Measurements from ENCODE around the gene SPTLC3.

The SPTLC3 gene

GRCh38 chr20:13142143-13142542 is 133.4 kb downstream of the SPTLC3 start:
- no peak for DNase-seq

GRCh38 chr20:13147071-13147963 is 138.5 kb downstream of the SPTLC3 start:
- no peak for DNase-seq

- DNase-seq: no peak
Observed at GRCh38 chr20:13147971-13148370, 139.2 kb downstream of the SPTLC3 start.

- no peak for DNase-seq
Observed at GRCh38 chr20:13148402-13148801, 139.6 kb downstream of the SPTLC3 start.

- no peak for DNase-seq
Observed at GRCh38 chr20:13148961-13149360, 140.2 kb downstream of the SPTLC3 start.

- DNase-seq: no peak
Observed at GRCh38 chr20:13149371-13150105, 140.8 kb downstream of the SPTLC3 start.

GRCh38 chr20:13158369-13158768 is 149.6 kb downstream of the SPTLC3 start:
- DNase-seq: peak; percentile 6

- no peak for DNase-seq
Observed at GRCh38 chr20:13159889-13160288, 151.1 kb downstream of the SPTLC3 start.

- no peak for DNase-seq
Observed at GRCh38 chr20:13165203-13165602, 156.4 kb downstream of the SPTLC3 start.

- DNase-seq: no peak
Observed at GRCh38 chr20:13166011-13166410, 157.2 kb downstream of the SPTLC3 start.

GRCh38 chr20:13166437-13166836 is 157.7 kb downstream of the SPTLC3 start:
- DNase-seq: no peak

GRCh38 chr20:13169086-13169485 is 160.3 kb downstream of the SPTLC3 start:
- DNase-seq: no peak

- DNase-seq: no peak
Observed at GRCh38 chr20:13170771-13171170, 162.0 kb downstream of the SPTLC3 start.

GRCh38 chr20:13173201-13173600 is 164.4 kb downstream of the SPTLC3 start:
- no peak for DNase-seq

GRCh38 chr20:13174402-13174801 is 165.6 kb downstream of the SPTLC3 start:
- no peak for DNase-seq

GRCh38 chr20:13180986-13181889 is 172.5 kb downstream of the SPTLC3 start:
- no peak for DNase-seq

- DNase-seq: no peak
Observed at GRCh38 chr20:13183005-13183404, 174.2 kb downstream of the SPTLC3 start.

GRCh38 chr20:13186043-13186774 is 177.4 kb downstream of the SPTLC3 start:
- no peak for DNase-seq

- no peak for DNase-seq
Observed at GRCh38 chr20:13187899-13188298, 179.1 kb downstream of the SPTLC3 start.

- no peak for DNase-seq
Observed at GRCh38 chr20:13199279-13199678, 190.5 kb downstream of the SPTLC3 start.

GRCh38 chr20:13200767-13201500 is 192.2 kb downstream of the SPTLC3 start:
- DNase-seq: peak; percentile 94

GRCh38 chr20:13202565-13202964 is 193.8 kb downstream of the SPTLC3 start:
- DNase-seq: no peak
